ENCODE measurements around the gene ZNF503.

DNA sequence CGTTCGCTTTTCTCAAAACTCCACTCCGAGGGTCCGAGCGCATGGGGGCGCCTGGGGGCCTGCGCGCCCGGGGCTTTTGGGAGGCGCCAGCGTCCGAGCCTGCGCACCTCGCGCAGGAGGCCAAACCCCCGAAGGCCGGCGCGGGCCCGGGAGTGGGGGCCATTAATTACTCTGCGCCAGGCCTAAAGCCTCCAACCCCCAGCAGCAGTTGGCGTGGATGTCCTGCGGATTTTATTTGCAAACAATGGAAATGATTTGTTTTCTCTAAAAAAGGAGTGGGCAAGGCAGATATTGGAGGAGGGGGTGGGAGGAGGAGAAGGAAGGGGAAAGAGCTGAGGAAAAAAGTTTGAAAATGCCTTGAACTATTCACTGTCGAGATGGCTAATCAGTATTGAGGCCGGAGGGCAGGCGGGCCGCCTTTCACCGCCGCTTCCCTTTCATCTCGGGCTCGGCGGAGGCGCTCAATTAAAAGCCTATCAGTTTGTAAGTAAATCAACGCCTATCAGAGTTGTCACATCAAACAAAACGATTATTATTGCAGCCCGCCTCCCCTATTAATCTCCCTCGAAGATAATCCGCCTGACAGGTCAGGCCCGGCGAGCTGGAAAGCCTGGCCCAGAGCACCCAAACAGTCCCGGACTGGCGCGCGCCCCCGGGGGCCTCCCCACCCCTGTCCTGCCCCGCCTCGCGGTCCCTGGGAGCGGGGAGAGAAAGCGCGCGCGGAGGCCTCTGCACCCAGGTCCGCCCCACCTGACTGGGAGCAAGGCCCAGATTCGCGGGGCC lies 3.4 kb upstream of the ZNF503 start:
- no peak for TF ChIP-seq CTCF (conservative IDR thresholded peaks at IDR 0.05)
- TF ChIP-seq EZH2 (IDR thresholded peaks at IDR 0.05; ENCODE audit: low read depth), result no peak
